Nephron progenitor cell (in vitro differentiated cells): ENCODE results near the gene SUV39H2.

Source experiments
- DNase-seq: peaks from one replicate; pipeline ENCODE4 v3.0.0; 2021
- H3K27ac Mint-ChIP-seq: 2 replicates; pipeline ENCODE4 v1.8.0; 2021; ENCODE audit warnings: mild to moderate bottlenecking, moderate library complexity, mixed read lengths
- H3K27me3 Mint-ChIP-seq: 2 replicates; pipeline ENCODE4 v1.8.0; 2021; ENCODE audit warnings: mild to moderate bottlenecking, low read depth, mixed read lengths; ENCODE audit not compliant: poor library complexity
- H3K36me3 Mint-ChIP-seq: 2 replicates; pipeline ENCODE4 v1.8.0; 2021; ENCODE audit warnings: low read depth, mixed read lengths
- H3K4me1 Mint-ChIP-seq: 2 replicates; pipeline ENCODE4 v1.8.0; 2021; ENCODE audit warnings: mixed read lengths
- H3K4me3 Mint-ChIP-seq: 2 replicates; pipeline ENCODE4 v1.8.0; 2021; ENCODE audit warnings: mild to moderate bottlenecking, moderate library complexity, mixed read lengths
- H3K9me3 Mint-ChIP-seq: 2 replicates; pipeline ENCODE4 v1.8.0; 2021; ENCODE audit warnings: mild to moderate bottlenecking, moderate library complexity, mixed read lengths
- TF ChIP-seq, protein P1 (sequence below): fragments of 200-600 bp; sonication (generic); IDR thresholded peaks from 2 replicates; pipeline ENCODE4 v1.5.0; 2021; ENCODE audit warnings: antibody characterized with exemption

Gene SUV39H2

DNA sequence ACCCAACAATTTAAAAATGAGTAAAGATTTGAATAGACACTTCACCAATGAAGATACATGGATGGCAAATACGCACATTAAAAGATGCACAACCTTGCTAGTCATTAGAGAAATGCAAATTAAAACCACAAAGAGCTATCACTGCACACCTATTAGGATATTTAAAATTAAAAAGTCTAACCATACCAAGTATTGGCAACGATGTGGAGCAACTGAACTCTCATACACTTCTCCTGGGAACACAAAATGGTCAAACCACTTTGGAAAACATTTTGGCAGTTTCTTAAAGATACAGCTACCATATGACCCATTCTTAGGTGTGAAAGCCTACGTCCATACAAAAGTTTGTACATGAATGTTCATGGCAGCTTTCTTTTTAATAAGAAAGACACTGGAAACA lies 39.2 kb downstream of the SUV39H2 start:
- Mint-ChIP-seq H3K36me3 (peaks cover 96% of the 10 kb centered on the region), H3K27ac (no peak overlapping the region), H3K4me3 (no peak overlapping the region), H3K9me3 (peaks cover 53% of the 10 kb centered on the region), H3K27me3 (no peaks in the 10 kb centered on the region), H3K4me1 (no peaks in the 10 kb centered on the region)
- TF ChIP-seq, protein P1, sequence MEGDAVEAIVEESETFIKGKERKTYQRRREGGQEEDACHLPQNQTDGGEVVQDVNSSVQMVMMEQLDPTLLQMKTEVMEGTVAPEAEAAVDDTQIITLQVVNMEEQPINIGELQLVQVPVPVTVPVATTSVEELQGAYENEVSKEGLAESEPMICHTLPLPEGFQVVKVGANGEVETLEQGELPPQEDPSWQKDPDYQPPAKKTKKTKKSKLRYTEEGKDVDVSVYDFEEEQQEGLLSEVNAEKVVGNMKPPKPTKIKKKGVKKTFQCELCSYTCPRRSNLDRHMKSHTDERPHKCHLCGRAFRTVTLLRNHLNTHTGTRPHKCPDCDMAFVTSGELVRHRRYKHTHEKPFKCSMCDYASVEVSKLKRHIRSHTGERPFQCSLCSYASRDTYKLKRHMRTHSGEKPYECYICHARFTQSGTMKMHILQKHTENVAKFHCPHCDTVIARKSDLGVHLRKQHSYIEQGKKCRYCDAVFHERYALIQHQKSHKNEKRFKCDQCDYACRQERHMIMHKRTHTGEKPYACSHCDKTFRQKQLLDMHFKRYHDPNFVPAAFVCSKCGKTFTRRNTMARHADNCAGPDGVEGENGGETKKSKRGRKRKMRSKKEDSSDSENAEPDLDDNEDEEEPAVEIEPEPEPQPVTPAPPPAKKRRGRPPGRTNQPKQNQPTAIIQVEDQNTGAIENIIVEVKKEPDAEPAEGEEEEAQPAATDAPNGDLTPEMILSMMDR = no peak
- DNase-seq = no peak

DNA sequence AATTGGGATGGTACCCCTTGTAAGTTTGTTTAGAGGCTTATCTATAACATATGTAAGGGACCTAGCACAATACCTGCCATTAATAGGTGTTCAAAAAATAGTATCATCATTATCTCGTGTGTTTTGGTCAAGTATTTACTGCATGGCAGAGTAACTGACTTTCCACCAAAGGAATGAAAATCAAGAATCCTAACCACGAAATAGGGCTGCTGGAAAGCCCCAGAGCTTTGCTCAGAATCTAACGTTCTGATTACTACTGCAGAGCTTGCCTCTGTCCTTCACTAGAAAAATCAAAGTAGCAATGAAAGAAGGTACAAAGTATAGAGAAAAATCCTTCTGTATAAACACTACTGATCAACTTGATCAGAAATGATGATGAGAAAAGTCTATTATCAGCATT lies 40.3 kb downstream of the SUV39H2 start:
- Mint-ChIP-seq H3K27ac (no peak overlapping the region), H3K27me3 (no peaks in the 10 kb centered on the region), H3K4me3 (no peak overlapping the region), H3K9me3 (peaks cover 44% of the 10 kb centered on the region), H3K36me3 (peaks cover 93% of the 10 kb centered on the region), H3K4me1 (no peaks in the 10 kb centered on the region)
- TF ChIP-seq, protein P1 = no peak
- DNase-seq = no peak

DNA sequence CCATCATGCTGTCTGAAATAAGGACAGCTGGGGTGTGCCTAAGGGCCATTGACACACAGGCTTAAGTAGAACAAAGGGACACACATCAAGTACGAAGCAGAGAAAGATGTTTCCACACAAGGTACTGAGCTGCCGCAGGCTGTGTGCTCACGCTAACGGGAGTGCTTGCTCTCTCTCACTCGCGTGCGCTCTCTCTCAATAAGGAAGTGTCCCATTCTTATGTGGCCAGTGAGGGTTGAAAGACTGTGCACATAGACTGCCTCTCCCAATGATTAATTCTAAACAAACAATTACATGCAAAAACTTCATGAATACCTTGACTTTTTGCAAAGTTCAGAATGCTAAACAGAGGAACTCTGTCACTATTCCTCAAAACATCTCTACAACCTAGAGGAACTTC lies 45.3 kb downstream of the SUV39H2 start:
- peaks cover 79% of the 10 kb centered on the region for H3K36me3 Mint-ChIP-seq
- TF ChIP-seq, protein P1 = no peak
- H3K27ac Mint-ChIP-seq = no peak overlapping the region
- H3K27me3 Mint-ChIP-seq = no peaks in the 10 kb centered on the region
- no peaks in the 10 kb centered on the region for H3K4me1 Mint-ChIP-seq
- DNase-seq = no peak
- H3K4me3 Mint-ChIP-seq = no peak overlapping the region
- no peaks in the 10 kb centered on the region for H3K9me3 Mint-ChIP-seq

DNA sequence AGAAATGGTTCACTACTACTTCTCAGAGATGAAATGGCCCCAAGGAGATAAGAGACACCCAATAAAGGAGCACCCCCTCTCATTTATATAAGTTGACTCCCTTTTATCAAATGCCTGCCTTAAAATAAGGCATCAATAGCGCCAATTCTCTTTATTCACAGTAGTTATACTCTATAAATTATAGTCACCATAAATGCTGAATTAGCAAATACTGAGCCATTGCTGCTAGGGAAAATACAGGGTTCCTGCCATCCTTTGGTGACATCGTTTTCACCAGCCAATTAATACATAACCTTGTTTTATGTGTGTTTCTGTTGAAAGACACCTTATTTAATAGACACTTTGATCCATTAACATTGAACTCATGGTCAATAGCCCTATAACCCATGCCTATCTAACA lies 46.6 kb downstream of the SUV39H2 start:
- TF ChIP-seq, protein P1 = no peak
- Mint-ChIP-seq H3K4me1 (no peaks in the 10 kb centered on the region), H3K4me3 (no peak overlapping the region), H3K27ac (no peak overlapping the region), H3K36me3 (peaks cover 67% of the 10 kb centered on the region), H3K9me3 (no peaks in the 10 kb centered on the region), H3K27me3 (no peaks in the 10 kb centered on the region)
- DNase-seq = no peak

DNA sequence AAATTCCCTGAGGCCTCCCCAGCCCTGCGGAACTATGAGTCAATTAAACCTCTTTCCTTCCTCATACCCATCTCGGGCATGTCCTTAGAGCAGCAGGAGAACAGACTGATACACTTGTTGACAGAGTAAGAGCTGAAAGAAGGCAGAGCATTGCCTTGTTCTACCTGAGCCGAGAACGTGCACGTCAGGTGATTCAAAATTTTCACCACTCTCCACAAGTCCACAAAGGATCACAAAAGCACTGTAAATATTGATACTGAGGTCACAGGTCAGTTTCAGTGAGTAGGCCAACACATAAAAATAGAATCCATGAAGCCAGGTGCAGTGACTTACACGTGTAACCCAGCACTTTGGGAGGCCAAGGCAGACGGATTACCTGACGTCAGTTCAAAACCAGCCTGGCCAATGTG lies 47.4 kb downstream of the SUV39H2 start:
- H3K4me1 Mint-ChIP-seq = no peaks in the 10 kb centered on the region
- DNase-seq = no peak
- TF ChIP-seq, protein P1 = no peak
- no peaks in the 10 kb centered on the region for H3K9me3 Mint-ChIP-seq
- H3K27ac Mint-ChIP-seq = no peak overlapping the region
- H3K36me3 Mint-ChIP-seq = peaks cover 61% of the 10 kb centered on the region
- H3K27me3 Mint-ChIP-seq = no peaks in the 10 kb centered on the region
- no peak overlapping the region for H3K4me3 Mint-ChIP-seq

DNA sequence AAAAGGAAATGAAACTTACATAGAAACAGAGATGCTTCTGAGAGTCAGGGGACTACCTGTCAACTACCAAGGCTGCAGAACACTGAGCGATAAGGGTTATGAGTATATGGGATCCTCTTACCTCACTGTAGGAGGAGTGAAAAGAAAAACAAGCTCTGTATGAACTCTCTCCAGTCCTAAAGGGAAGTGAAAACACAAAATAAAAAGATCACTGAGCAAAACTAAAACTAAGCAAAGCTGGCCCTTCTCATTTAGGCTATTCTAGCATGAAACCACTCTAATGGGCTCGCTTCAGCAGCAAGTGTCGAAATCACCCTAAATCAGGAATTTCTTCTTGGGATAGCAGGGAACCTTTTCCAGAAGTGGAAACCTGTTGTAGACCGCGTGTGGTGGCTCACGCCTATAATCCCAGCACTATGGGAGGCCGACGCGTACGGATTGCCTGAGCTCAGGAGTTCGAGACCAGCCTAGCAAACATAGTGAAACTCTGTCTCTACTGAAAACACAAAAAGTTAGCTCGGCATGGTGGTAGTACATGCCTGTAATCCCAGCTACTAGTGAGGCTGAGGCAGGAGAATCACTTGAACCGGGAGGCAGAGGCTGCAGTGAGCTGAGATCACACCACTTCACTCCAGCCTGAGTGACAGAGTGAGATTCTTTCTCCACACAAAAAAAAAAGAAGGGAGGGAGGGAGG lies 48.2 kb downstream of the SUV39H2 start:
- H3K4me1 Mint-ChIP-seq = no peaks in the 10 kb centered on the region
- peaks cover 59% of the 10 kb centered on the region for H3K36me3 Mint-ChIP-seq
- TF ChIP-seq, protein P1 = no peak
- no peak overlapping the region for H3K4me3 Mint-ChIP-seq
- no peak overlapping the region for H3K27ac Mint-ChIP-seq
- no peaks in the 10 kb centered on the region for H3K9me3 Mint-ChIP-seq
- no peaks in the 10 kb centered on the region for H3K27me3 Mint-ChIP-seq
- no peak for DNase-seq
